ENCODE data around the gene EXT2. TPM values are rescaled to one million over a fixed set of nuclear protein-coding genes. Genes with fewer than 3 reads are reported as not detected.

EXT2 gene
- total RNA-seq, 1 experiment from 2014 or later, result 42.9 TPM

DNA sequence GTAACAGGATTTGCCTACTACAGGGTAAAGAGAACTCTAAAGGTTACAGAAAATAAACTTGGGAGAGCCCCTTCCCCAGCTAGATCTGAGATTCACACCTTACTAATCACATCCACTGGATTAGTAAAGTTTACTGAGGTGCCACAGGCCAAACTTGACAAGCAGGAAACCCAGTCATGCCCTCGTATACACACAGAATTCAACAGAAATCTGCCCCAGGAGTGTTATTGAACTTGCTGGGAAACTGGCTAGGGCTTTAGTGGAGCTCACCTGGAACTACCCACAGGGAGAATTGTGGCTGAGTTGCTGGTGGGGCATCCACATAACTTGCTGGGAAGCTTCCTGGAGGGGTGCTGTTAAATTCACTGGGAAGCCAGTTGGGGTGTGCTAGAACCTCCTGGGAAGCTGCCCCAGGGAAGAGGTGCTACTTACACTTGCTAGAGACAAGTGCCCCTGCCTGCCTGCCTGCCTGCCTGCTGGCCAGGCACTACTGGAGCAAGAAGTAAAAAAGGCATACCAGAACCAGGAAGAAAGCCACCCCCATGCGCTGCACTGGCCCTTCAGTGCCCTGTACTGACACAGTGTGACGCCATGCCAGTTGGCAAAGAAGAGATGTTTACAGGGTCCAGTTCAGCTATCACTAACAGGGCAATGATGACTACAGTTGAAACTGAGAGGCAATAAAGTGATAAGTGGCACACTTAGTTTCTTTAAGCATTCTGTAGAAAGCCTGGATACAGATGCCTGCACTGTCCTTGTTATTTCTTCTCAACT, 108.0 kb downstream of the EXT2 start:
- Mint-ChIP-seq H3K9me3 (no peaks in the 10 kb centered on the region), H3K4me1 (peaks cover 26 to 45% of the 10 kb centered on the region in 2 experiments), H3K27ac (no peak overlapping the region), H3K36me3 (ENCODE audit: insufficient read depth in 1 of 3, low read depth in 3 of 3) (peaks cover 0 to 6% (median 0%) of the 10 kb centered on the region in 3 experiments; a peak in 2 of 7 replicates), H3K4me3 (no peak overlapping the region), H3K27me3 (ENCODE audit: low read depth) (no peaks in the 10 kb centered on the region)
- H3K4ac ChIP-seq (ENCODE audit: low read depth, low read length), result no peak overlapping the region
- H3K79me1 ChIP-seq (ENCODE audit: insufficient read depth, low read depth, low read length, poor library complexity, severe bottlenecking), result no peaks in the 10 kb centered on the region
- no CpG with 5 or more reads among the region's 3 CpGs for WGBS (ENCODE audit: extremely low coverage, insufficient read length, low lambda C conversion rate)
- DNase-seq, result no peak
- H3K9me3 ChIP-seq (ENCODE audit: control insufficient read depth, low read depth, low read length), result no peaks in the 10 kb centered on the region
- no peak overlapping the region for H2BK15ac ChIP-seq (ENCODE audit: low read depth, low read length)
- H2BK5ac ChIP-seq (ENCODE audit: insufficient read length, low read length), result no peak overlapping the region
- H3K79me2 ChIP-seq (ENCODE audit: insufficient read depth, low read length), result no peaks in the 10 kb centered on the region
- no peak overlapping the region for H4K8ac ChIP-seq (replicated peaks; ENCODE audit: insufficient read length, low read depth, low read length)
- no peak overlapping the region for H3K9ac ChIP-seq (ENCODE audit: extremely low read depth, insufficient read length, low read length)
- peaks cover 5% of the 10 kb centered on the region; the same call in 1 of the 2 replicates for H3K4me1 ChIP-seq (ENCODE audit: insufficient read depth, low read length)
- no peak overlapping the region for H3K4me2 ChIP-seq (ENCODE audit: insufficient read depth, insufficient read length, low read length)
- no peak overlapping the region for H3K56ac ChIP-seq (ENCODE audit: insufficient read length, low read depth, low read length)
- H2BK12ac ChIP-seq (ENCODE audit: insufficient read length, low read depth, low read length), result no peak overlapping the region
- H4K91ac ChIP-seq (ENCODE audit: insufficient read length, low read depth, low read length), result no peak overlapping the region
- no peak overlapping the region for H2BK20ac ChIP-seq (ENCODE audit: low read depth, low read length, poor library complexity, severe bottlenecking)
- no peaks in the 10 kb centered on the region for H3K27me3 ChIP-seq (ENCODE audit: insufficient read depth, low read length)
- H3K23ac ChIP-seq (ENCODE audit: insufficient read length, low read depth, low read length), result no peak overlapping the region
- H3K14ac ChIP-seq (ENCODE audit: insufficient read depth, low read length), result no peak overlapping the region
- H2AFZ ChIP-seq (ENCODE audit: low read length), result no peak overlapping the region
- no peak overlapping the region for H2AK5ac ChIP-seq (ENCODE audit: insufficient read length, low read length)
- H4K20me1 ChIP-seq (ENCODE audit: control insufficient read depth, insufficient read depth, insufficient read length), result no peaks in the 10 kb centered on the region
- no peak overlapping the region for H3K27ac ChIP-seq (ENCODE audit: insufficient read length, low read depth, low read length)
- no peak overlapping the region for H2BK120ac ChIP-seq (ENCODE audit: low read depth, low read length, poor library complexity, severe bottlenecking)
- H4K5ac ChIP-seq (ENCODE audit: insufficient read length, low read depth, low read length), result no peak overlapping the region
- TF ChIP-seq, protein P1, sequence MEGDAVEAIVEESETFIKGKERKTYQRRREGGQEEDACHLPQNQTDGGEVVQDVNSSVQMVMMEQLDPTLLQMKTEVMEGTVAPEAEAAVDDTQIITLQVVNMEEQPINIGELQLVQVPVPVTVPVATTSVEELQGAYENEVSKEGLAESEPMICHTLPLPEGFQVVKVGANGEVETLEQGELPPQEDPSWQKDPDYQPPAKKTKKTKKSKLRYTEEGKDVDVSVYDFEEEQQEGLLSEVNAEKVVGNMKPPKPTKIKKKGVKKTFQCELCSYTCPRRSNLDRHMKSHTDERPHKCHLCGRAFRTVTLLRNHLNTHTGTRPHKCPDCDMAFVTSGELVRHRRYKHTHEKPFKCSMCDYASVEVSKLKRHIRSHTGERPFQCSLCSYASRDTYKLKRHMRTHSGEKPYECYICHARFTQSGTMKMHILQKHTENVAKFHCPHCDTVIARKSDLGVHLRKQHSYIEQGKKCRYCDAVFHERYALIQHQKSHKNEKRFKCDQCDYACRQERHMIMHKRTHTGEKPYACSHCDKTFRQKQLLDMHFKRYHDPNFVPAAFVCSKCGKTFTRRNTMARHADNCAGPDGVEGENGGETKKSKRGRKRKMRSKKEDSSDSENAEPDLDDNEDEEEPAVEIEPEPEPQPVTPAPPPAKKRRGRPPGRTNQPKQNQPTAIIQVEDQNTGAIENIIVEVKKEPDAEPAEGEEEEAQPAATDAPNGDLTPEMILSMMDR (conservative IDR thresholded peaks at IDR 0.05), result no peak
- no peak overlapping the region for H3K18ac ChIP-seq (ENCODE audit: insufficient read length, low read depth, low read length)
- no peak overlapping the region for H3T11ph ChIP-seq (ENCODE audit: low read length)
- no peaks in the 10 kb centered on the region for H3K23me2 ChIP-seq (ENCODE audit: insufficient read length, low read depth, low read length, poor library complexity, severe bottlenecking)
